Measurements from ENCODE around the gene PON2.
"Not testable (repeated sequence)": the region's sequence is repeated elsewhere in the genome, so short reads cannot be mapped to it uniquely, and the experiment has no call there.

Gene PON2

DNA sequence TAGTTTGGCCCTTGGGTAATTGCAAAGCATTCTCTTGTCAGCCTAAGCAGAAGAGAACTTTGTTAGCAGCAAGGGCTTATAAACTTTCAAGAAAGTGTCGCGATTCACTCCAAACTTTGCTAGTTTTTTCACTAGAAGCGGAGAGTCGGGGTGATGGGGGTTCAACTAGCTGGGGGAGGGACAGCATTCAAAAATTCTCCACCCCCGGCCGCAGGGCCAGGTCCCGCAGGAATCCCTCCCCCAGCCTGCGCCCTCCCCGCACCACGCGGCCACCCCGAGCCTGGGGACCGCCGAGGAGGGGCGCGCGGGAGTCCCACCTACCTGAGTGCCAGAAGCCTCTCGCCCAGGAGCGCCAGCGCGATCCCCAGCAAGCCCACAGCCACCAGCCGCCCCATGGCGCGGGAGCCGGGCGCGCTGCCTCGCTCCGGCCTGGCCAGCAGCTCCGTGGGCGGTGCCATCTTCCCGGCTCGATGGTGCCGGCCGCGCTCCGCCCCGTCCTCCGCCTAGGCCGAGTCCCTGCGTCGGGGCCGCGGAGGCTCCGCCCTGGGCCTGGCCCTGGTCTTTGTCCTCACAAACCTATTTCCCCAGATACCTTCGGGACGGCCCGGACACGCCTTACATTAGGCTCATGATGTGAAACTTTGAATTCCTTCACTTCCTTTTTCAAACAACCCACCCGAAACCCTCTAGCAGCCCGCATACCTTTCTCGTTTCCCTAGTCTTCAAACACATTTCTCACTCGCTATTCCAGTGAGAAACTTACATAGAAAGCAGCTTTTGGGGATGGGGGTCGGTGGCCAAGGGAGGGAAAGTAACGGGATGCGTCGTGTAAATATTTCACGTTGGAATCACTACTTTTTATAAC lies at the start of gene PON2:
TSS of gene PON2 (minus strand) at position 472 of the 865 bp plus-strand sequence. CDS start at position 395, 77 bp downstream.
- DNase-seq, result peak; percentile 93

DNA sequence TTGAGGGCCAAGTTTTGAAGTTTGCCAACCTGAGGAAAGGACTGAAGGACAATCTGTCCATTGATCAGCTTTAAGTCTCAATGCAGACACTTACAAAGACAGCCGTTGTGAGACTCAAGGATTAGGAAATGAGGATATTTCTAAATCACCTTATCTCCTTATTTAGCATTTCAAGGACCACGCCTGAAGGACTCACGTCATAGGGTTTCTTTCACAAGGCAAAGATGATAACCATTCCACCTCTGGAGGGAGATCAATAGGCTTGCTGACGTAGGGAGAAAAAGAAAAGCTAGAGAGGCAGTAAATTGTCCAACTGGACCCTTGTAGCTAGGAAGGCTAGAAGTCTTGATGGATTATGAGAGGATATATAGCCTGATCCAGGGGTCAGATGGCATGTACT lies 47.6 kb upstream of the PON2 start:
- no peak for DNase-seq

DNA sequence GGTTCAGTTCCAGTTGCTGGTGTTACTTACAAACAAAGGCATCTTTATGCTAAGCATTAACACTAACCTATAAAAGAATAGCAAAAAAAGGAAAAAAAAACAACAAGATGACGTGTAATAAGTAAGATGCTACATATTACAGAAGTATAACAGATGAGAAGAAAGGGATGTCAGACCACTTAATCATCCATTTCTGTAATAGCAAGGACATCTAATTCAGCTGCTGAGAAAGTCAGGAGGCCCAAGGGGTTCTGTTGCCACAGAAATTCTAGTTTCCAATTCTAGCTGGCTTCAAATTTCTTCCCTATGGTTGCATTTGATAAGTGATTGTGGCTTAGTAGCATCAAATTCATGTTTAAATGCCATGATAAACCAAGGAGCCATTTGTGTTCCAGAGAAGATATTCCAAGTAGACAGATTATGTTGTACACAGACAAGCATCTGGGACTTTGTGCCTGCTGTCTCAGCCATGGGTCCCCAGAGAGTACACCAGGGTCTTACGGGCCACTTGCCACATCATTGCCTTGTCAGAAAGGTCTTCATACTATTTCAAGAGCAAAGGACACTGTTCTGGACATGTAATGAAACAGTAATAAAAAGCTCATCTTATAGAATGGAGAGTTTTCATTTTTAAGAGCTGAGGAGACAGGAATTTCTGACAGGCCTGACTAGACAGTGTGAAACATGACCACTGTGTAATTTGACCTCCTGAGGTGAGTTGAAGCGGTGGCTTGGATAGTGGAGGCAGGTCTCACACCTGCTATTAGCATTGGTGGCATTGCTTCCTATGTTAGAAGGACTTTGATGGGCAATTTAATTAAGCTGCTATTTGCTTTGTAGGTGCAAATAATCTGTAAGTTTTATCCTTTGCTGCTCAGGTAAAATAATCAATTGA lies 46.7 kb upstream of the PON2 start:
- DNase-seq, result no peak

DNA sequence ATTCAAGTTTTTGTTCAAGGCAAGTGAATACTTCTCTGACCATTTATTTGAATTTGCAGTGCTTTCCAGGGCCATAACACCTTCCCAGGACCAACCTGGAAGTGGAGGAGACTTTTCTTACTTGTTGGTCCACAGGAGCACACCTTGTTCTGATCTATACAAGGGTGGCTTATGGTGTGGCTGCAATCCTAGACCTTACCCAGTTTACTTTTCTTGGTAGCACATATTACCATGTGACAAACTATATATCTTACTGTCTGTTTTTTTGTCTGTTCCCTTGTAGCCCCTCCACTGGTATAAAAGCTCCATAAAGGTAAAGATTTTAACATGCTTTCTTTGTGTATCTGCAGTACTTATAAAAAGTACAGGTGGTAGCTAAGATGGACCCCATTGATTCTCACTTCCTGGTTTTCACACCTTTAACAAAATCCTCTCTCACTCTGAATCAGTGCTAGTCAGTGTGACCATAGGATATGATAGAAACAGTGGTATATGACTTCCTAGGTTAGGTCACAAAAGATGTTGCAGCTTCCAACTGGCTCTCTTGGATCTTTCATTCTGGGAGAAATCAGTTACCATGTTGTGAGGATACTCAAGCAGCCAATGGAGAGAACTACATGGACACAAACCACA lies 45.3 kb upstream of the PON2 start:
- no peak for DNase-seq

DNA sequence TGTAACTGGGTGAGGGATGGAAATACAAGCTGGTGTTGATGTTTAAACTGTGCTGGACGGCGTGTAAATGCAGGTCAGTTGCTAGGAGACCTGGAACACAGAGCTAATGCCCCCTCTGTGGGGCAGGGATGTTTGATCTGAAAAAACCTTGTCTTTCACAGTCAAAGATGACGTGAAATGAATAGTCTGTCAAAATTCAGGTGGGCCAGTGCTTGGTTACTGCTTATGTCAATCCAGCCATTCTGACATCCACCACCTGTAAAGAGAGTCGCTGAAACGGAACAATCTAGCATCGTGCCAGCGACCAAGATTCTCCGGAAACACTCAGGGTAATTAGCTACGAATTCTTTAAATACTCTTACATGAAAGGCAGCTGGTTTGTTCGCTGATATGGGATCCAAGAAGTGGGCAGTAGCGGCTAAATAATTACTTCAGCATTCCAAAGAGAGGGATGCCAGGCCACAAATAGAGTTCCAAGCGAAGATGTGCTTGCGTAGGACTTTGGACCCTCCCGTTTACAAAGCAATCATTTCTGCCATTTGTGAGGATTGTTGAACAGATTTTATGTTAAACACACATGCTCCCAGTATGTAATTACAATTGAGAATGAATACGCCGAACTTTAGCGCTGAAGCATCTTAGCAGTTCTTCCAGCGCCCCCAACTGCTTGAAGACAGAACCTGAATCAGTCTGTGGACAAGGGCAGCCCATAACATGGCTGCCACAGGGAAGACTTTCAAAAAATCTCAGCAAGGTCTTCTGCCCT lies 43.6 kb upstream of the PON2 start:
- peak; percentile 67 for DNase-seq

DNA sequence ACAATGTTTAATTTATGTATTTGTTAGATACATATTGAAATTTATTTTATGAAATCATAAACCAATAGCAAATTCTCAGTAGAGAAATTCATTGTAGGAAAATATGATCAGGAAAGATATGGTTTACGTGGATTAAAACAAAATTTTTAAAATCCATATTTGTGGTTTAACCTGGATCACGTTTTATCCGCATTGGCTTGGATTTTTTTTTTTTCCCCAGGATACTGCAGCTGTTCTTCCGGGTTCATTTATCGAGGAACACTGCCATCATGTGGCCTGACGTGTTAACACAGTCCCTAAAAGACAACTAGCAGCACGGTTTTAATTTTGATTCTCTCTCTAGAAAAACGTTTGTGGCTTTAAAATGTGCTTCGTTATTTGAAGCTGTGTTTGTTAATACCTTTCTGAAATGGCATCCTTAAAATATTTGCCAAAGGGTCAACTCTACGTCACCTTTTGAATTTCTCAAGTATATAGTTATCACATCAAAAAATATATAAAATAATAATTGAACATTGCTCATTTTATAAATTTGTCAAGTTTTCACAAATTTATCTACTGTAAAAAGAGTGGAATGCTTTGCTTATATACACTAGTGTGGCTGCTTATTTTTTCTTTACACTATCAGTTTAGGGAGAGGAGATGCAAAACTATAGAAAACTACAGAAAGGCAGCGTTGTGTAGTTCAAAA lies 42.2 kb upstream of the PON2 start:
- peak; percentile 77 for DNase-seq

GRCh38 chr7:95476072-95476847 lies 41.4 kb upstream of the PON2 start:
- DNase-seq, result no peak

- DNase-seq, result no peak
Measured at GRCh38 chr7:95473276-95473985, 38.6 kb upstream of the PON2 start.

DNA sequence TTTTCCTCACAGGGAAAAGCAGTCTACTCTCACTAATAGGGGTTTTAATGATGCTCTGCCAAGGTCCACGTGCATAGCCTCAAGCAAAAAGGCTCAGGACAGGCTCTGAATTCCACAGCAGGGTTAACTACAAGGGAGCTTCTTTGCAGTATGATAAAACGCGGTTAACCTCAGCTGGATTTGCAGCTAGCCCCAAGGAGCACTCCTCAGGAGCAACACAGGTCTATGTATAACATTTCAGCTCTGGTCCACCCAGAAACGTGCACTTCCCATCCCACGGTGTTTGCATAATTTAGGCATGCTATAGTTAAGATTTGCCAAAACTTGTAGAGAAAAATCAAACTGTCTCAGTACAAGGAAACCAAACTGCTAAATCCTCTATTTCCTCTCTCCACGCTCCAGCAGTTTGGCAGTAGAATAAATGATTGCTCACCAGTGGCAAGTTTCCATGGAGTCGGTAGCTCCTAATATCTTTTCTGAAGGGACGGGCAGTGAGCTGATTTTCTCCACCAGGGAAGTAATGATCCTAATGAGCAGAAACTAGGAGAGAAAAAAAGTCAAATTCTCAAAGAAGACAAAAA lies 37.8 kb upstream of the PON2 start:
- DNase-seq, result no peak

- no peak for DNase-seq
Measured at GRCh38 chr7:95471071-95471470, 36.2 kb upstream of the PON2 start.

DNA sequence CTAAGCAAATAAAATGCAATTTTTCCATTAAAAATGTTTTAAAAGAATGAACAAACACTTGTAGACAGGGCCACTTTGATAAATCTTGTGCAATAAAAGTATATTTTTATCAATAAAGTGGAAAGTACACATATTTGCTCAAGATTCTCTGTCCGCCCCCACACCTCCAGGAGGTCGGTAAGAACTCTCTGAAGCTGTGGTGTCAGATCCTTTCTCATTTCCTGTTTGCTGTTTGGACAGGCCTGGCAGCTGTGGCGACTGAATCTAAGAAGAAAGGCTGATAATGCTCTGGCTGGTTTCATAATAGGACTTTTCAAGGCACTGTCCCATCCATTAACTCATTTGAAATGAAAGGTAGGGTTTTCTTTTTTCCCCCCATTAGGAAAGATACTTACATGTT lies 35.6 kb upstream of the PON2 start:
- peak; percentile 87 for DNase-seq

DNA sequence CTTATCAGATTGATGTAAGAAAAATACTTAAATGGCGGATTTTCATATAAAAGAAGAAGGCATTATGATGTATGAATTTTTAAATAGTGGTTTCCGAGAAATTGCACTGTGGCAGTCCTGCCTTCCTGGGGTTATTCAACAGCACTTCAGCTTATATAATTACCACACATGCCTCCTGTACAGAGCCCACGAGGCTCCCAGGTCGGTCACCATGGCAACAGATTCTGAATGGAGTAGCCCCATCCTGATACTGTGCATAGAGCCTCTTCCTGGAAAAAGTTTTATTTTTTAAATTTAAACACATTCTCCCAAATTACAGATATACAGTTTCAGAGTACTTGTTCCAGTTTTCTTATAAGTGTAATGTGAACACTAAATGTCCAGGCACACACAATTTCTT lies 35.0 kb upstream of the PON2 start:
- DNase-seq, result no peak

DNA sequence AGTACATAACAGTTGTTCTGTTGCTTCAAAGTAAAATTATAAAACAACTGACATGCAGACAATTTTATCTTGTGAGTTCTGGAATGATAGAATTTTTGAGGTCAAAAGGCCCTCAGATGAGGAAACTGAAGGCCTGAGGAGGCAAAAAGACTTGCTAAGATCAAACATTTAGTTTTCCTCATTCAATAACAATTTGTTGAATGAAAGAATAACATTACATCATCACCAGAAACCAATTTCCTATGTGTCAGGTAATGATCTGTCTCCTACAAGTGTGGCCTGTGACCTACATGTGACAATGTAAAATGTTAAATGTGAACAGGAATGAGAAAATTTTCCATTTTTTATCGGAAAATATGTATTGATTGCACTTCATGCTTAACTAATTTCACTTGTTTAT lies 34.4 kb upstream of the PON2 start:
- no peak for DNase-seq

DNA sequence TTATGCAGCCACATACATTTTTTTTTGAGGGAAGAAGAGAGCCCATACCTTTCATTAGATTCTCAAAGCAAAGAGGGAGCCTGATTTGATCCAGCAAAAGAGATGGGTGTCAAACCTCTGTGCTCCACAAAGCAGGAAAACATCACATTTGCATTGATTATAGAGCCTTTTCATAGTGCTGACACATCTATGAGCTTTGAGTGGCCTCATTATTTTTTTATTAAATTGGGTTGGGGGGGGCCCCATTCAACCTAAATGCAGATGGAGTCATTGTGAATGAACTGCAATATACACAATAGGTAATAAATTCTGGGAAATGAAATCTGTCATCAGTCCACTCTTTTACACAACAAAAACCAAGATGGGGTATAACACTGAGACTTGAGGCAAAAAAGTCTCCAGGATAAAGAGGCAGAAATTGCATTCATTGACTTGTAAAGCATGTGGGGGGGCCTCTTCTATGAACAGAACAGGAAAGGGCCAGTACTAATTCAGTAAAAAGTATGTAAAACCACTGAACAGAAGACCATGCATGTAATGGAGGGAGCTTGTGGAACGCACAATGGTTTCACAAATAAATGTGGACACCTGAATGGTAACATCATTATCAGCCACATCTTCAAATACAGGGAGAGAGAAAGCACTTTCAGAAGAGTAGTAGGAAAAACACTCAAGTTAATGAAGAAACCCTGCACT lies 33.2 kb upstream of the PON2 start:
- DNase-seq, result no peak

GRCh38 chr7:95460653-95461052 lies 25.8 kb upstream of the PON2 start:
- DNase-seq, result not testable (repeated sequence)

GRCh38 chr7:95457947-95458346 lies 23.1 kb upstream of the PON2 start:
- no peak for DNase-seq

DNA sequence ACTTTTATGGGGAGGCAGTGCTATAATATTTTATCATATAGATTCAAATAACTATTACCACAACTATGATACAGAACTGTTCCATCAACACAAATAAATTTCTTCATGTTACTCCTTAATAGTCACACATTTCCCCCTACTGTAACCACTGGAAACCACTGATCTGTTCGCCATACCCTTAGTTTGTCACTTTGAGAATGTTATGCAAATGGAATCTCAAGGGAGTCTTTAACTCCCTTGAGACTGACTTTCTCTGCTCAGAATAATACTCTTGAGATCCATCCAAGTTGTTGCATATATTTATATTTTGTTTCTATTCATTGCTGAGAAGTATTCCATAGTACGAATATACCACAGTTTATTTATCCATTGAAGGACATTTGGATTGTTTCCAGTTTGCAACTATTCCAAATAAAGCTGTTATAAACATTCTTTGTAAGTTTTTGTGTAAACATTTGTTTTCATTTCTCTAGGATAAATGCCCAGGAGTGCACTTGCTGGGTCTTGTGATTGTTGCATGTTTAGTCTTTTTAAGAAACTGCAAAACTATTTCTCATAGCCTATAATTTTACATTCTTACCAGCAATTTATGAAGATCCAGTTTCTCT lies 19.7 kb upstream of the PON2 start:
- DNase-seq, result no peak

GRCh38 chr7:95446618-95447017 lies 11.8 kb upstream of the PON2 start:
- DNase-seq, result no peak

DNA sequence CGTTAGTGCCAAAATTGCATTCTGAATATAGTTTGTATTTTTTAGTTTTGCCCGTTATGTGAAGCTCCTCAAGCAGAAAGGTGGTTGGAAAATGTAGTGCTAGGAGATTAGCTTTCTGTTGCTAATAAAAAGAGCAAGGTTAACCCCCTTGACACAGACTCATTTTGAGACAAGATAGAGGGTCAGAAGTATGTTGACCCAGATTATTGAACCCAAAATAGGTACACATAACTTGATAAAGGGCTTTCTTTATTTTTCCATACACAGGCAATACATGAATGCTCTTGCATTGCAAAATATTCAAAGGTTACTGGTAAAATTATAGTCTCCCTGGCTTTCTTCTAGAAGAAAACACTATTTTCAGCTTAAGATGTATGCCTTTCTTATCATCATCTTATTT lies 10.0 kb upstream of the PON2 start:
- DNase-seq, result no peak
